K562 (cell line): ENCODE data around the gene IQGAP3. TPM values are rescaled to one million over a fixed set of nuclear protein-coding genes. Genes with fewer than 3 reads are reported as not detected.

Experiments used
- C11orf30 ChIP-seq: fragments of 450-650 bp; IDR thresholded peaks from 2 replicates; pipeline ENCODE4 v1.6.1; 2016; ENCODE audit warnings: low read depth, mild to moderate bottlenecking
- CCNT2 ChIP-seq: IDR thresholded peaks from 2 replicates; pipeline ENCODE4 v1.6.1; 2011; ENCODE audit warnings: borderline replicate concordance, low read depth, mild to moderate bottlenecking, moderate library complexity, mixed read lengths, low read length; ENCODE audit not compliant: insufficient read length; ENCODE audit errors: extremely low read depth
- COPS2 ChIP-seq: fragments of 450-650 bp; conservative IDR thresholded peaks from 2 replicates; pipeline ENCODE4 v1.6.1; 2016; ENCODE audit warnings: mild to moderate bottlenecking, moderate library complexity
- GTF2A2 ChIP-seq: IDR thresholded peaks from 2 replicates; pipeline ENCODE4 v1.6.1; 2016; ENCODE audit warnings: mild to moderate bottlenecking, missing genetic modification characterization, missing compliant biosample characterization
- NFIX ChIP-seq: fragments of 250-450 bp; sonication (Bioruptor Pico); IDR thresholded peaks from 2 replicates; pipeline ENCODE4 v1.4.0; 2020; ENCODE audit warnings: low read depth, mild to moderate bottlenecking, moderate library complexity
- NUFIP1 ChIP-seq: fragments of 450-650 bp; IDR thresholded peaks from 2 replicates; pipeline ENCODE4 v1.6.1; 2018; ENCODE audit not compliant: partially characterized antibody
- RBM34 ChIP-seq: fragments of 200-400 bp; formaldehyde crosslinking; IDR thresholded peaks from 2 replicates; pipeline ENCODE4 v1.6.1; 2018; ENCODE audit warnings: low read length, borderline replicate concordance; ENCODE audit not compliant: insufficient read depth
- TAF1 ChIP-seq: IDR thresholded peaks from 2 replicates; pipeline ENCODE4 v1.6.1; 2011; ENCODE audit warnings: mild to moderate bottlenecking, low read length, moderate library complexity; ENCODE audit not compliant: insufficient read depth, control insufficient read depth, severe bottlenecking; ENCODE audit errors: extremely low read depth
- TOE1 ChIP-seq, 2 experiments: fragments of 450-650 bp in 1 of 2; sonication (generic) in 1 of 2; formaldehyde crosslinking in 1 of 2; IDR thresholded peaks; 2 replicates each; pipeline versions ENCODE4 v1.7.1 to v1.8.0; 2016 to 2022; ENCODE audit warnings: borderline replicate concordance in 2 of 2, mild to moderate bottlenecking in 2 of 2, antibody characterized with exemption in 1 of 2, inconsistent platforms in 1 of 2, low read depth in 1 of 2, missing genetic modification reagents in 1 of 2, moderate library complexity in 1 of 2
- ZBTB7A ChIP-seq: IDR thresholded peaks from 2 replicates; pipeline ENCODE4 v1.6.1; 2011; ENCODE audit warnings: low read depth, mild to moderate bottlenecking, low read length, moderate library complexity, borderline replicate concordance; ENCODE audit not compliant: control insufficient read depth
- ZKSCAN8 ChIP-seq: fragments of 200-800 bp; sonication (Bioruptor generic); IDR thresholded peaks from 2 replicates; pipeline ENCODE4 v1.6.1; 2016; ENCODE audit warnings: missing genetic modification characterization, missing compliant biosample characterization
- ZNF24 ChIP-seq: fragments of 450-650 bp; IDR thresholded peaks from 2 replicates; pipeline ENCODE4 v1.6.1; 2016
- polyA plus RNA-seq, 8 experiments: library from polyadenylated mRNA; depleted of rRNA in 4 of 8; stranded (reverse) in 5 of 8; unstranded in 3 of 8; fragments of >200 nt; fragmentation: Nextera tagmentation in 2 of 8; fragmentation: Illumina TruSeq in 1 of 8; extraction: Ambion mirVana in 2 of 8; extraction: Trizol in 1 of 8; gene quantifications; 2 replicates each; pipeline versions ENCODE4 v1.2.1 to v1.2.3, GENCODE V29; 2011 to 2014; ENCODE audit warnings: inconsistent platforms in 1 of 8, missing spikeins in 1 of 8
- total RNA-seq, 7 experiments: library from RNA; depleted of rRNA in 6 of 7; stranded (reverse); fragments of >200 nt in 6 of 7; fragmentation: Illumina TruSeq in 2 of 7; extraction: Trizol in 2 of 7; gene quantifications; 2 replicates each; pipeline versions ENCODE4 v1.2.1 to v1.2.3, GENCODE V29; 2011 to 2021; ENCODE audit warnings: low replicate concordance in 1 of 7
- TF ChIP-seq, protein P1 (sequence below): fragments of 450-650 bp; IDR thresholded peaks from 2 replicates; pipeline ENCODE4 v1.6.1; 2017; ENCODE audit warnings: antibody characterized with exemption
- TF ChIP-seq, protein P2 (sequence below): IDR thresholded peaks from 2 replicates; pipeline ENCODE4 v1.6.1; 2011; ENCODE audit not compliant: insufficient read length; ENCODE audit errors: extremely low read depth
- TF ChIP-seq, protein P3 (sequence below): fragments of 250-450 bp; sonication (Bioruptor Pico); IDR thresholded peaks from 2 replicates; pipeline ENCODE4 v1.8.0; 2021; ENCODE audit warnings: borderline replicate concordance, mild to moderate bottlenecking, moderate library complexity; ENCODE audit not compliant: poor library complexity, severe bottlenecking
- TF ChIP-seq, protein P4 (sequence below): fragments of 450-650 bp; IDR thresholded peaks from 2 replicates; pipeline ENCODE4 v1.6.1; 2017; ENCODE audit warnings: mild to moderate bottlenecking, moderate library complexity
- TF ChIP-seq, protein P5 (sequence below): fragments of 250-450 bp; sonication (Bioruptor Pico); IDR thresholded peaks from 2 replicates; pipeline ENCODE4 v1.4.0; 2020; ENCODE audit warnings: mild to moderate bottlenecking, moderate library complexity
- TF ChIP-seq, protein P6 (sequence below): fragments of 450-650 bp; formaldehyde crosslinking; IDR thresholded peaks from 2 replicates; pipeline ENCODE4 v1.4.0; 2022; ENCODE audit warnings: missing genetic modification characterization

Gene IQGAP3
- total and polyA plus RNA-seq, 9 of the 15 experiments (the other 6 are each of a cell fraction or from before 2014, with no cell fraction given) = 1.4 to 16.6 (median 11.9) TPM

DNA sequence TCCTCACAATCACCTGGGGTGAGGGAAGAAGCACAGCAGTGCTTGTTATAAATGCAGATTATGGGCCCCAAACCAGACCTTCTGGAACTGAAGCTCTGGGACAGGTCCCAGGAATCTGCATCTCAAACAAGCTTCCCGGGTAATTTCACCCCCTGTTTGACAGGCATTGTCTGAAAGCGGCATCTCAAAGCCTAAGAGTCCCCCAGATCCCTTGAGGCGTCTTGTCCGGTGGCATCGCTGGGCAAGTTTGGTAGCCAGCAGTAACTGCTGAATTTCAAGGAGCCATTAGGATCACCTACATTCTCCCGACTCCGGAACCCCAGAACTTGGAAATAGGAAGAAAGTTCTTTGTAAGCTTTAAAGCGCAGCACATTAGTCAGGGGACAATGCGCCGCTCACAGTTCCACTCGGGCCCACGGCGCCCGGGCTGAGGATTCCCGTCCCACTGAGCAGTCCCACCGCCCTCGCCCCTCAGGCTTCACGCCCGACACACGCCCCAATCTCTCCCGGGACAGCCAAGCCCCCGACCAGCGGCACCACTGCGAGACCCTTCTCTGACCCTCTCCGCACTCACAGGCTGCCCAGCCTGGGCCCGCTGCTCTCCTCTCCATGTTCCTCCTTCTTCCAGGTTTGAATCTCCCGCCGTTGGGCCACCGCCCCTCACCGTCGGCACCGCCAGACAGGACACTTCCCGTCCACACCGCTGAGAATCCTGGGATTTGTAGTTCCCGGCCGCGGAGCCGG, at the start of gene IQGAP3 (continued):
- TF ChIP-seq, protein P1, sequence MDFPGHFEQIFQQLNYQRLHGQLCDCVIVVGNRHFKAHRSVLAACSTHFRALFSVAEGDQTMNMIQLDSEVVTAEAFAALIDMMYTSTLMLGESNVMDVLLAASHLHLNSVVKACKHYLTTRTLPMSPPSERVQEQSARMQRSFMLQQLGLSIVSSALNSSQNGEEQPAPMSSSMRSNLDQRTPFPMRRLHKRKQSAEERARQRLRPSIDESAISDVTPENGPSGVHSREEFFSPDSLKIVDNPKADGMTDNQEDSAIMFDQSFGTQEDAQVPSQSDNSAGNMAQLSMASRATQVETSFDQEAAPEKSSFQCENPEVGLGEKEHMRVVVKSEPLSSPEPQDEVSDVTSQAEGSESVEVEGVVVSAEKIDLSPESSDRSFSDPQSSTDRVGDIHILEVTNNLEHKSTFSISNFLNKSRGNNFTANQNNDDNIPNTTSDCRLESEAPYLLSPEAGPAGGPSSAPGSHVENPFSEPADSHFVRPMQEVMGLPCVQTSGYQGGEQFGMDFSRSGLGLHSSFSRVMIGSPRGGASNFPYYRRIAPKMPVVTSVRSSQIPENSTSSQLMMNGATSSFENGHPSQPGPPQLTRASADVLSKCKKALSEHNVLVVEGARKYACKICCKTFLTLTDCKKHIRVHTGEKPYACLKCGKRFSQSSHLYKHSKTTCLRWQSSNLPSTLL = no peak
- TF ChIP-seq, protein P2, sequence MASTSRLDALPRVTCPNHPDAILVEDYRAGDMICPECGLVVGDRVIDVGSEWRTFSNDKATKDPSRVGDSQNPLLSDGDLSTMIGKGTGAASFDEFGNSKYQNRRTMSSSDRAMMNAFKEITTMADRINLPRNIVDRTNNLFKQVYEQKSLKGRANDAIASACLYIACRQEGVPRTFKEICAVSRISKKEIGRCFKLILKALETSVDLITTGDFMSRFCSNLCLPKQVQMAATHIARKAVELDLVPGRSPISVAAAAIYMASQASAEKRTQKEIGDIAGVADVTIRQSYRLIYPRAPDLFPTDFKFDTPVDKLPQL = no peak
- TF ChIP-seq NUFIP1 = no peak
- TF ChIP-seq, protein P3, sequence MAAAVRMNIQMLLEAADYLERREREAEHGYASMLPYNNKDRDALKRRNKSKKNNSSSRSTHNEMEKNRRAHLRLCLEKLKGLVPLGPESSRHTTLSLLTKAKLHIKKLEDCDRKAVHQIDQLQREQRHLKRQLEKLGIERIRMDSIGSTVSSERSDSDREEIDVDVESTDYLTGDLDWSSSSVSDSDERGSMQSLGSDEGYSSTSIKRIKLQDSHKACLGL (CRISPR knock-in tag) = no peak
- peak; percentile 56; the same call in 1 of the 2 replicates for TF ChIP-seq TOE1 (IDR thresholded peaks at IDR 0.05; ENCODE audit: borderline replicate concordance)
- no peak for TF ChIP-seq TOE1 (CRISPR knock-in tag; IDR thresholded peaks at IDR 0.05; ENCODE audit: borderline replicate concordance, low read depth)
- no peak; the same call in 1 of the 2 replicates for TF ChIP-seq ZBTB7A
- TF ChIP-seq GTF2A2 (tag) = no peak
- no peak for TF ChIP-seq ZNF24
- TF ChIP-seq CCNT2 = no peak
- no peak for TF ChIP-seq ZKSCAN8 (CRISPR knock-in tag)
- TF ChIP-seq, protein P4, sequence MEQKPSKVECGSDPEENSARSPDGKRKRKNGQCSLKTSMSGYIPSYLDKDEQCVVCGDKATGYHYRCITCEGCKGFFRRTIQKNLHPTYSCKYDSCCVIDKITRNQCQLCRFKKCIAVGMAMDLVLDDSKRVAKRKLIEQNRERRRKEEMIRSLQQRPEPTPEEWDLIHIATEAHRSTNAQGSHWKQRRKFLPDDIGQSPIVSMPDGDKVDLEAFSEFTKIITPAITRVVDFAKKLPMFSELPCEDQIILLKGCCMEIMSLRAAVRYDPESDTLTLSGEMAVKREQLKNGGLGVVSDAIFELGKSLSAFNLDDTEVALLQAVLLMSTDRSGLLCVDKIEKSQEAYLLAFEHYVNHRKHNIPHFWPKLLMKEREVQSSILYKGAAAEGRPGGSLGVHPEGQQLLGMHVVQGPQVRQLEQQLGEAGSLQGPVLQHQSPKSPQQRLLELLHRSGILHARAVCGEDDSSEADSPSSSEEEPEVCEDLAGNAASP = no peak
- no peak for TF ChIP-seq NFIX (CRISPR knock-in tag)
- no peak for TF ChIP-seq TAF1
- TF ChIP-seq, protein P5, sequence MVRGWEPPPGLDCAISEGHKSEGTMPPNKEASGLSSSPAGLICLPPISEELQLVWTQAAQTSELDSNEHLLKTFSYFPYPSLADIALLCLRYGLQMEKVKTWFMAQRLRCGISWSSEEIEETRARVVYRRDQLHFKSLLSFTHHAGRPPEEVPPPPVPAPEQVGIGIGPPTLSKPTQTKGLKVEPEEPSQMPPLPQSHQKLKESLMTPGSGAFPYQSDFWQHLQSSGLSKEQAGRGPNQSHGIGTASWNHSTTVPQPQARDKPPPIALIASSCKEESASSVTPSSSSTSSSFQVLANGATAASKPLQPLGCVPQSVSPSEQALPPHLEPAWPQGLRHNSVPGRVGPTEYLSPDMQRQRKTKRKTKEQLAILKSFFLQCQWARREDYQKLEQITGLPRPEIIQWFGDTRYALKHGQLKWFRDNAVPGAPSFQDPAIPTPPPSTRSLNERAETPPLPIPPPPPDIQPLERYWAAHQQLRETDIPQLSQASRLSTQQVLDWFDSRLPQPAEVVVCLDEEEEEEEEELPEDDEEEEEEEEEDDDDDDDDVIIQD (CRISPR knock-in tag) = no peak
- TF ChIP-seq RBM34 = no peak
- TF ChIP-seq, protein P6, sequence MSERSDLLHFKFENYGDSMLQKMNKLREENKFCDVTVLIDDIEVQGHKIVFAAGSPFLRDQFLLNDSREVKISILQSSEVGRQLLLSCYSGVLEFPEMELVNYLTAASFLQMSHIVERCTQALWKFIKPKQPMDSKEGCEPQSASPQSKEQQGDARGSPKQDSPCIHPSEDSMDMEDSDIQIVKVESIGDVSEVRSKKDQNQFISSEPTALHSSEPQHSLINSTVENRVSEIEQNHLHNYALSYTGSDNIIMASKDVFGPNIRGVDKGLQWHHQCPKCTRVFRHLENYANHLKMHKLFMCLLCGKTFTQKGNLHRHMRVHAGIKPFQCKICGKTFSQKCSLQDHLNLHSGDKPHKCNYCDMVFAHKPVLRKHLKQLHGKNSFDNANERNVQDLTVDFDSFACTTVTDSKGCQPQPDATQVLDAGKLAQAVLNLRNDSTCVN = no peak
- TF ChIP-seq C11orf30 = peak; percentile 67
- no peak for TF ChIP-seq COPS2
